DOHH2 (cell line): ENCODE measurements around the gene DYNLL2.

Experiments
- H3F3A ChIP-seq: fragments of 200-600 bp; sonication (generic), shearing (Covaris generic); 2 replicates; pipeline ENCODE4 v1.6.0; 2016; ENCODE audit warnings: antibody characterized with exemption, mild to moderate bottlenecking; ENCODE audit not compliant: control insufficient read depth, insufficient read depth
- H3K27ac ChIP-seq: fragments of 200-600 bp; sonication (generic); 2 replicates; pipeline ENCODE4 v1.5.1; 2014; ENCODE audit warnings: low read depth, mild to moderate bottlenecking, low read length, moderate library complexity
- H3K27me3 ChIP-seq: fragments of 200-600 bp; sonication (generic); 2 replicates; pipeline ENCODE4 v1.6.1; 2014; ENCODE audit warnings: mild to moderate bottlenecking, low read length, mixed read lengths; ENCODE audit not compliant: control insufficient read depth
- H3K36me3 ChIP-seq: fragments of 200-600 bp; sonication (generic); 2 replicates; pipeline ENCODE4 v1.6.1; 2014; ENCODE audit warnings: mild to moderate bottlenecking, low read length, moderate library complexity, mixed read lengths; ENCODE audit not compliant: control insufficient read depth
- H3K4me1 ChIP-seq: fragments of 200-600 bp; sonication (generic); 2 replicates; pipeline ENCODE4 v1.6.1; 2014; ENCODE audit warnings: mild to moderate bottlenecking, low read length, mixed read lengths; ENCODE audit not compliant: control insufficient read depth
- H3K4me2 ChIP-seq: fragments of 200-600 bp; sonication (generic); 2 replicates; pipeline ENCODE4 v1.6.0; 2014; ENCODE audit warnings: mild to moderate bottlenecking, low read length, moderate library complexity
- H3K4me3 ChIP-seq: fragments of 200-600 bp; sonication (generic); 2 replicates; pipeline ENCODE4 v1.5.1; 2014; ENCODE audit warnings: mild to moderate bottlenecking, low read length, mixed read lengths
- H3K79me2 ChIP-seq: fragments of 200-600 bp; sonication (generic); 2 replicates; pipeline ENCODE4 v1.6.1; 2014; ENCODE audit warnings: mild to moderate bottlenecking, low read length, mixed read lengths; ENCODE audit not compliant: control insufficient read depth
- H3K9me2 ChIP-seq: fragments of 200-600 bp; sonication (generic); replicated peaks from 2 replicates; pipeline ENCODE4 v1.6.1; 2014; ENCODE audit warnings: mild to moderate bottlenecking, low read length, mixed read lengths; ENCODE audit not compliant: control insufficient read depth
- H3K9me3 ChIP-seq: fragments of 200-600 bp; sonication (generic); 2 replicates; pipeline ENCODE4 v1.6.1; 2014; ENCODE audit warnings: antibody characterized with exemption, low read length, mixed read lengths; ENCODE audit not compliant: control insufficient read depth, insufficient read depth
- H4K20me1 ChIP-seq: fragments of 200-600 bp; sonication (generic); 2 replicates; pipeline ENCODE4 v1.6.0; 2014; ENCODE audit warnings: low read depth, mild to moderate bottlenecking, antibody characterized with exemption, low read length, moderate library complexity; ENCODE audit not compliant: control insufficient read depth, insufficient read depth
- CTCF ChIP-seq: fragments of 200-600 bp; sonication (generic); IDR thresholded peaks from one replicate; pipeline ENCODE4 v1.5.1; 2014; ENCODE audit warnings: antibody characterized with exemption, mild to moderate bottlenecking, low read depth, low read length; ENCODE audit not compliant: poor library complexity, severe bottlenecking
- EZH2phosphoT487 ChIP-seq: fragments of 200-600 bp; sonication (generic); IDR thresholded peaks from 2 replicates; pipeline ENCODE4 v1.6.1; 2017; ENCODE audit warnings: borderline replicate concordance, mild to moderate bottlenecking, antibody characterized with exemption, low read length, moderate library complexity, mixed read lengths

DYNLL2 gene

GRCh38 chr17:58079300-58080033 lies 3.8 kb upstream of the DYNLL2 start:
- no peak for TF ChIP-seq EZH2phosphoT487
- TF ChIP-seq CTCF: no peak
- Histone ChIP-seq H3K4me2 (no peak overlapping the region), H3F3A (no peaks in the 10 kb centered on the region), H3K27me3 (peaks cover 36% of the 10 kb centered on the region), H4K20me1 (peaks cover 4% of the 10 kb centered on the region), H3K27ac (no peak overlapping the region), H3K9me3 (no peaks in the 10 kb centered on the region), H3K79me2 (peaks cover 14% of the 10 kb centered on the region), H3K4me3 (no peak overlapping the region), H3K9me2 (no peaks in the 10 kb centered on the region), H3K4me1 (peaks cover 9% of the 10 kb centered on the region), H3K36me3 (peaks cover 10% of the 10 kb centered on the region)

DNA sequence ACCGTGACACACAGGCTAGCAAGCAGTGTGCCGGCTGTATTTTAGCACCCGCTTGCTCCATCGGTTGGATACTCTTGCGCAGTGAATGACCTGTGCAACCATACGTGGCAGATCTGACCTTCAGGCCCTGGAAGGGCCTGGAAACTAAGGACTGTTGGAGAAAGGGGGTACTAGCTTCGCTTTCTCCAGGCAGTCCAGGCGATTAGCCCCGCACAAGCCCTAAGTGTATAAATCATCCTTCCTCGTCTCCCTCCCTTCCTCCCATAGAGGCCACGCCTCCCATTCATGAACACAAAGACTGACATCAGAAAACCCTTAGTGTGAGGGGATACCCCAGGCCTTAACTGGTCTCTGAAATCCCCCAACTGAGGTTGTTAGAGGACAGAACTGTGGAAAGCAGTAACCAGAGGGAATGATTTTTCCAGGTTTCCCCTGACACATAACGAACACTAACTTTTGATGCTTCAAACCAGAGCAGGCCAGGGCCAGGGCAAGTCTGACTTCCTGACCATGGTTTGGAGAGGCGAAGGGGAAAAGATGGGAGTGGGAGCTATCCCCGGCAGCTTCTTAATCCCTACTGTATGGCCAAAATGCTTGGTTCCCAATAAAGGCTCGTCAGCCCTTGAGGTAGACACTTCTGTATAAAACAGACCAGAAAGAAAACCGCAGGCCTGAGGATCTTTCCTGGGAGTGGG lies 1.4 kb upstream of the DYNLL2 start:
- Histone ChIP-seq H3F3A (no peaks in the 10 kb centered on the region), H3K36me3 (peaks cover 33% of the 10 kb centered on the region), H3K9me2 (no peaks in the 10 kb centered on the region), H3K4me3 (no peak overlapping the region), H3K4me1 (peaks cover 22% of the 10 kb centered on the region), H3K4me2 (no peak overlapping the region), H3K79me2 (peaks cover 37% of the 10 kb centered on the region), H4K20me1 (peaks cover 27% of the 10 kb centered on the region), H3K27ac (no peak overlapping the region), H3K27me3 (peaks cover 30% of the 10 kb centered on the region), H3K9me3 (no peaks in the 10 kb centered on the region)
- TF ChIP-seq CTCF (no peak), EZH2phosphoT487 (no peak)

GRCh38 chr17:58082341-58082869 lies 814 bp upstream of the DYNLL2 start:
- H3K4me3 ChIP-seq: peak overlapping the region; percentile 70
- peaks cover 33% of the 10 kb centered on the region for H4K20me1 ChIP-seq
- no peaks in the 10 kb centered on the region for H3K9me3 ChIP-seq
- H3F3A ChIP-seq: no peaks in the 10 kb centered on the region
- H3K79me2 ChIP-seq: peaks cover 43% of the 10 kb centered on the region
- no peaks in the 10 kb centered on the region for H3K9me2 ChIP-seq
- no peak overlapping the region; the same call in 1 of the 2 replicates for H3K27ac ChIP-seq
- H3K36me3 ChIP-seq: peaks cover 40% of the 10 kb centered on the region
- peaks cover 22% of the 10 kb centered on the region for H3K4me1 ChIP-seq
- H3K27me3 ChIP-seq: peaks cover 27% of the 10 kb centered on the region
- peak overlapping the region; percentile 69 for H3K4me2 ChIP-seq
- TF ChIP-seq EZH2phosphoT487 (no peak), CTCF (no peak)
